ENCODE results near the gene ZNF746. TPM values are rescaled to one million over a fixed set of nuclear protein-coding genes. Genes with fewer than 3 reads are reported as not detected.

The ZNF746 gene
- total RNA-seq, 1 donor from 2014 or later: 24.7 TPM

DNA sequence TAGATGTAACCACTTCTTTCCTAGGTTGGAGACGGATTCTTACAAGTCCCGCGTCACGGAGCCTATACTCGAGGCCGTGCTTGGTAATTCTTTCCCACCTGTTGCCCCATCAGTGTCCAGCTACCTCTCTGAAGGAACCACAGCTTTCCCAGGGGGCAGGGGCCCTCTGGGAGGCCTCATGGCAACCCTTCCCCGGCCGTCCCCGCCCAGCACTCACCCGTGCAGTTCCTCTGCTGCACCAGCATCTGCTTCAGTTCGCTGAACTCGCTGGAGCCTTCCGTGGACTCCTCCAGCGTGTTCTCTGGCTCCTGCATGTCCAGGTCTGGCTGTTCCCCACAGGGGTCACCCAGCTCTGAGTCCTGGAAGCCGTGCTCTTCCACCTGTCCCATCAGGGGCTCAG, 61.3 kb downstream of the ZNF746 start:
- DNase-seq (ENCODE audit: low read depth): no peak
- H2AFZ ChIP-seq (ENCODE audit: low read depth, low read length): no peak overlapping the region
- peaks cover 10% of the 10 kb centered on the region for H3K36me3 ChIP-seq (ENCODE audit: insufficient read depth, low read length)

DNA sequence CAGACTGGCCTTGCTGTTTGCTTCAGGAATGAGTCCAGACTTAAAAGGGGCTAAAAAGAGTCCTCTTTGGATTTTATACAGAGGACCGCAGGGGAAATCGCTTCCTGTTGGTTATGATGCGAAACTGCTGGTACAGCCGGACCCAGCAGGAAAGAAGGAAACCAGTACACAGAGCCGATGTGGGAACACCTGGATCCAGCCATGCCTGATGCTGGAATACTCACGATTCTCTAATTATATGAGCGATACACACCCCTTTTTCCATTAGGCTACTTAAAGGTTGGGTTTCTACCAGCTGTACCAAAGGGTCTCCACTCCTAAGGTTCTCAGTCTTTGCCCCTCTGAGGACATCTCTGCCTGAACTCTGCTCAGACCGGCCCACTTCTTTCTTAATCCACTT, 64.5 kb downstream of the ZNF746 start:
- H3K4me1 Mint-ChIP-seq (ENCODE audit: low read depth, unreplicated experiment): no peaks in the 10 kb centered on the region
- Histone ChIP-seq H3K79me2 (ENCODE audit: insufficient read depth, low read length) (no peaks in the 10 kb centered on the region), H3K9ac (ENCODE audit: low read length) (no peak overlapping the region), H3K27me3 (ENCODE audit: insufficient read depth, low read length) (no peaks in the 10 kb centered on the region), H3K4me3 (ENCODE audit: insufficient read depth, low read depth, low read length) (no peak overlapping the region), H2AFZ (ENCODE audit: low read depth, low read length) (no peak overlapping the region), H3K4me2 (ENCODE audit: low read length) (no peak overlapping the region), H3K9me3 (ENCODE audit: insufficient read depth, low read depth, low read length) (no peaks in the 10 kb centered on the region), H3K27ac (ENCODE audit: low read depth, low read length) (no peak overlapping the region), H3K4me1 (ENCODE audit: insufficient read depth, low read length) (no peaks in the 10 kb centered on the region), H4K20me1 (ENCODE audit: insufficient read depth, low read length) (peaks cover 6% of the 10 kb centered on the region), H3K36me3 (ENCODE audit: insufficient read depth, low read length) (peaks cover 13% of the 10 kb centered on the region)
- H3K36me3 Mint-ChIP-seq (ENCODE audit: low read depth, unreplicated experiment): peaks cover 43% of the 10 kb centered on the region
- no peaks in the 10 kb centered on the region for H3K27me3 Mint-ChIP-seq (ENCODE audit: low read depth, unreplicated experiment)
- H3K9me3 Mint-ChIP-seq (ENCODE audit: unreplicated experiment): no peaks in the 10 kb centered on the region
- no peak overlapping the region for H3K27ac Mint-ChIP-seq (ENCODE audit: unreplicated experiment)
- no peak for DNase-seq (ENCODE audit: low read depth)
- FAIRE-seq: no peak
- TF ChIP-seq, protein P1, sequence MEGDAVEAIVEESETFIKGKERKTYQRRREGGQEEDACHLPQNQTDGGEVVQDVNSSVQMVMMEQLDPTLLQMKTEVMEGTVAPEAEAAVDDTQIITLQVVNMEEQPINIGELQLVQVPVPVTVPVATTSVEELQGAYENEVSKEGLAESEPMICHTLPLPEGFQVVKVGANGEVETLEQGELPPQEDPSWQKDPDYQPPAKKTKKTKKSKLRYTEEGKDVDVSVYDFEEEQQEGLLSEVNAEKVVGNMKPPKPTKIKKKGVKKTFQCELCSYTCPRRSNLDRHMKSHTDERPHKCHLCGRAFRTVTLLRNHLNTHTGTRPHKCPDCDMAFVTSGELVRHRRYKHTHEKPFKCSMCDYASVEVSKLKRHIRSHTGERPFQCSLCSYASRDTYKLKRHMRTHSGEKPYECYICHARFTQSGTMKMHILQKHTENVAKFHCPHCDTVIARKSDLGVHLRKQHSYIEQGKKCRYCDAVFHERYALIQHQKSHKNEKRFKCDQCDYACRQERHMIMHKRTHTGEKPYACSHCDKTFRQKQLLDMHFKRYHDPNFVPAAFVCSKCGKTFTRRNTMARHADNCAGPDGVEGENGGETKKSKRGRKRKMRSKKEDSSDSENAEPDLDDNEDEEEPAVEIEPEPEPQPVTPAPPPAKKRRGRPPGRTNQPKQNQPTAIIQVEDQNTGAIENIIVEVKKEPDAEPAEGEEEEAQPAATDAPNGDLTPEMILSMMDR (IDR thresholded peaks at IDR 0.05; ENCODE audit: insufficient read depth, low read depth, low read length): no peak
- TF ChIP-seq EZH2 (IDR thresholded peaks at IDR 0.05; ENCODE audit: insufficient read depth, low read length): no peak
- no peak overlapping the region for H3K4me3 Mint-ChIP-seq (ENCODE audit: unreplicated experiment)

More for the DNA sequence above, 61.3 kb downstream of the ZNF746 start:
- no peak for FAIRE-seq
- Histone ChIP-seq H3K9ac (ENCODE audit: low read length) (no peak overlapping the region), H3K4me1 (ENCODE audit: insufficient read depth, low read length) (no peaks in the 10 kb centered on the region), H3K79me2 (ENCODE audit: insufficient read depth, low read length) (no peaks in the 10 kb centered on the region), H3K4me3 (ENCODE audit: insufficient read depth, low read depth, low read length) (no peak overlapping the region), H4K20me1 (ENCODE audit: insufficient read depth, low read length) (peaks cover 4% of the 10 kb centered on the region), H3K4me2 (ENCODE audit: low read length) (no peak overlapping the region), H3K9me3 (ENCODE audit: insufficient read depth, low read depth, low read length) (no peaks in the 10 kb centered on the region), H3K27me3 (ENCODE audit: insufficient read depth, low read length) (no peaks in the 10 kb centered on the region), H3K27ac (ENCODE audit: low read depth, low read length) (no peak overlapping the region)
- H3K27ac Mint-ChIP-seq (ENCODE audit: unreplicated experiment): no peak overlapping the region
- H3K36me3 Mint-ChIP-seq (ENCODE audit: low read depth, unreplicated experiment): peaks cover 38% of the 10 kb centered on the region
- H3K9me3 Mint-ChIP-seq (ENCODE audit: unreplicated experiment): no peaks in the 10 kb centered on the region
- no peaks in the 10 kb centered on the region for H3K27me3 Mint-ChIP-seq (ENCODE audit: low read depth, unreplicated experiment)
- no peak for TF ChIP-seq EZH2 (IDR thresholded peaks at IDR 0.05; ENCODE audit: insufficient read depth, low read length)
- TF ChIP-seq, protein P1 (IDR thresholded peaks at IDR 0.05; ENCODE audit: insufficient read depth, low read depth, low read length): no peak
- H3K4me1 Mint-ChIP-seq (ENCODE audit: low read depth, unreplicated experiment): peaks cover 5% of the 10 kb centered on the region
- no peak overlapping the region for H3K4me3 Mint-ChIP-seq (ENCODE audit: unreplicated experiment)

DNA sequence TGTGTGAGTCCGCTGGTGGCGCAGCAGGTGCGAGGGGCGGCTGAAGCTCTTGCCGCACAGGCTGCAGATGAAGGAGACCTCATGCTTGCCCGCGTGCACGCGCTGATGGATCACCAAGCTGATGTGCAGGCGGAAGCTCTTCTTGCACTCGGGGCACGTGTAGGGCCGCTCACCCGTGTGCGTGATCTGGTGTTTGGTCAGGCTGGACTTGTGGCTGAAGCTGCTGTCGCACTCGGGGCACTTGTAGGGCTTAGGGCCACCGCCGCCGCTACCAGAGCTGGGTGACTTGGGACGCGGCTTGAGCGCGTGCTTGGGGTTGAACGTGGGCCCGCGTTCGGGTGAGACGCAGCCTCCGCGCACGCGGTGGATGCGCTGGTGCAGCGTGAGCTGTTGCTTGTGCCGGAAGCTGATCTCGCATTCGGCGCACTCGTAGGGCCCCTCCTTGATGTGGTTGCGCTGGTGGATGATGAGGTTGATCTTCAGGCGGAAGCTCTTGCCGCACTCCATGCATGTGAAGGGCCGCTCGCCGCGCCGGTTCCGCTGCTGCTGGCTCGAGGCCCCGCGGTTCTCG, 65.4 kb downstream of the ZNF746 start:
- no peaks in the 10 kb centered on the region for H3K4me1 ChIP-seq (ENCODE audit: insufficient read depth, low read length)
- H2AFZ ChIP-seq (ENCODE audit: low read depth, low read length): no peak overlapping the region
- no peak for FAIRE-seq
- H3K36me3 Mint-ChIP-seq (ENCODE audit: low read depth, unreplicated experiment): peaks cover 42% of the 10 kb centered on the region
- no peak overlapping the region for H3K9ac ChIP-seq (ENCODE audit: low read length)
- H3K36me3 ChIP-seq (ENCODE audit: insufficient read depth, low read length): peaks cover 13% of the 10 kb centered on the region
- H3K27ac ChIP-seq (ENCODE audit: low read depth, low read length): no peak overlapping the region
- no peak overlapping the region for H3K4me2 ChIP-seq (ENCODE audit: low read length)
- H4K20me1 ChIP-seq (ENCODE audit: insufficient read depth, low read length): peaks cover 6% of the 10 kb centered on the region
- H3K9me3 ChIP-seq (ENCODE audit: insufficient read depth, low read depth, low read length): no peaks in the 10 kb centered on the region
- no peak overlapping the region for H3K4me3 ChIP-seq (ENCODE audit: insufficient read depth, low read depth, low read length)
- no peaks in the 10 kb centered on the region for H3K9me3 Mint-ChIP-seq (ENCODE audit: unreplicated experiment)
- no peaks in the 10 kb centered on the region for H3K27me3 Mint-ChIP-seq (ENCODE audit: low read depth, unreplicated experiment)
- no peak overlapping the region for H3K27ac Mint-ChIP-seq (ENCODE audit: unreplicated experiment)
- no peaks in the 10 kb centered on the region for H3K79me2 ChIP-seq (ENCODE audit: insufficient read depth, low read length)
- no peaks in the 10 kb centered on the region for H3K27me3 ChIP-seq (ENCODE audit: insufficient read depth, low read length)
- H3K4me3 Mint-ChIP-seq (ENCODE audit: unreplicated experiment): no peak overlapping the region
- DNase-seq (ENCODE audit: low read depth): no peak
- no peaks in the 10 kb centered on the region for H3K4me1 Mint-ChIP-seq (ENCODE audit: low read depth, unreplicated experiment)
- TF ChIP-seq, protein P1 (IDR thresholded peaks at IDR 0.05; ENCODE audit: insufficient read depth, low read depth, low read length): no peak
- no peak for TF ChIP-seq EZH2 (IDR thresholded peaks at IDR 0.05; ENCODE audit: insufficient read depth, low read length)
